Activated CD4-positive, alpha-beta memory T cell treated with anti-CD3 and anti-CD28 coated beads for 36 hours (primary cell): ENCODE data around the gene TDRD1. TPM values are rescaled to one million over a fixed set of nuclear protein-coding genes. Genes with fewer than 3 reads are reported as not detected.

Source experiments
- CTCF ChIA-PET: fragments of 350-600 bp; sonication (Branson Sonifier 250); formaldehyde crosslinking; loops from one replicate; lab custom pipeline; 2021; ENCODE audit warnings: antibody characterized with exemption, inconsistent platforms; lab: Charles Lee
- POLR2A ChIA-PET: fragments of 350-600 bp; sonication (Branson Sonifier 250); formaldehyde crosslinking; loops from one replicate; lab custom pipeline; 2021; ENCODE audit warnings: antibody characterized with exemption; lab: Charles Lee
- DNase-seq: peaks from one replicate; pipeline ENCODE4 v3.0.0-alpha.2; 2020
- H3K27ac Mint-ChIP-seq: one replicate; pipeline ENCODE4 v1.8.0; 2021; ENCODE audit warnings: mixed read lengths
- H3K27me3 Mint-ChIP-seq: one replicate; pipeline ENCODE4 v1.8.0; 2021; ENCODE audit warnings: mixed read lengths
- H3K36me3 Mint-ChIP-seq: one replicate; pipeline ENCODE4 v1.8.0; 2021; ENCODE audit warnings: mixed read lengths
- H3K4me1 Mint-ChIP-seq: one replicate; pipeline ENCODE4 v1.8.0; 2021; ENCODE audit warnings: low read depth, mixed read lengths
- H3K4me3 Mint-ChIP-seq: one replicate; pipeline ENCODE4 v1.8.0; 2021; ENCODE audit warnings: mild to moderate bottlenecking, mixed read lengths
- H3K9me3 Mint-ChIP-seq: one replicate; pipeline ENCODE4 v1.8.0; 2021; ENCODE audit warnings: mixed read lengths
- intact Hi-C: fragments of 100-400 bp; cut with micrococcal nuclease; formaldehyde crosslinking; loops from one replicate; pipeline ENCODE4 v1.15.1; 2023
- total RNA-seq, 2 experiments: library from RNA; stranded (reverse); gene quantifications; one replicate each; pipeline ENCODE4 v1.2.3, GENCODE V29; 2021

TDRD1 gene
- total RNA-seq, 2 experiments from 2014 or later = 0.76 to 0.90 TPM

GRCh38 chr10:114274616-114275453 lies 95.7 kb downstream of the TDRD1 start:
- intact Hi-C loops = no loop called here
- DNase-seq = no peak
- POLR2A ChIA-PET = no interaction called here
- no peaks in the 10 kb centered on the region for H3K9me3 Mint-ChIP-seq
- H3K4me3 Mint-ChIP-seq = no peak overlapping the region
- H3K4me1 Mint-ChIP-seq = no peaks in the 10 kb centered on the region
- H3K27me3 Mint-ChIP-seq = peaks cover 19% of the 10 kb centered on the region
- no peaks in the 10 kb centered on the region for H3K36me3 Mint-ChIP-seq
- no peak overlapping the region for H3K27ac Mint-ChIP-seq
- CTCF ChIA-PET = no interaction called here

GRCh38 chr10:114276066-114276465 lies 96.9 kb downstream of the TDRD1 start:
- H3K9me3 Mint-ChIP-seq = no peaks in the 10 kb centered on the region
- intact Hi-C loops = no loop called here
- CTCF ChIA-PET = no interaction called here
- peaks cover 15% of the 10 kb centered on the region for H3K27me3 Mint-ChIP-seq
- H3K36me3 Mint-ChIP-seq = no peaks in the 10 kb centered on the region
- no peaks in the 10 kb centered on the region for H3K4me1 Mint-ChIP-seq
- POLR2A ChIA-PET = no interaction called here
- H3K27ac Mint-ChIP-seq = no peak overlapping the region
- H3K4me3 Mint-ChIP-seq = no peak overlapping the region
- no peak for DNase-seq

- no peak for DNase-seq
- H3K4me3 Mint-ChIP-seq = no peak overlapping the region
- peaks cover 15% of the 10 kb centered on the region for H3K27me3 Mint-ChIP-seq
- POLR2A ChIA-PET = no interaction called here
- no peaks in the 10 kb centered on the region for H3K4me1 Mint-ChIP-seq
- CTCF ChIA-PET = interaction anchor here (1.2 kb wide), 1 partner anchor 27 kb away, joined by 5 read pairs; no protein-coding TSS in a partner anchor
- intact Hi-C loops = no loop called here
- no peaks in the 10 kb centered on the region for H3K36me3 Mint-ChIP-seq
- no peaks in the 10 kb centered on the region for H3K9me3 Mint-ChIP-seq
- H3K27ac Mint-ChIP-seq = no peak overlapping the region
Measured at GRCh38 chr10:114276671-114277070, 97.5 kb downstream of the TDRD1 start.

GRCh38 chr10:114278140-114278883 lies 99.2 kb downstream of the TDRD1 start:
- no peaks in the 10 kb centered on the region for H3K4me1 Mint-ChIP-seq
- H3K9me3 Mint-ChIP-seq = no peaks in the 10 kb centered on the region
- ChIA-PET POLR2A (no interaction called here), CTCF (no interaction called here)
- no peak overlapping the region for H3K4me3 Mint-ChIP-seq
- no peaks in the 10 kb centered on the region for H3K36me3 Mint-ChIP-seq
- intact Hi-C loops = no loop called here
- no peak for DNase-seq
- peaks cover 11% of the 10 kb centered on the region for H3K27me3 Mint-ChIP-seq
- no peak overlapping the region for H3K27ac Mint-ChIP-seq

GRCh38 chr10:114278884-114279191 lies 99.7 kb downstream of the TDRD1 start:
- Mint-ChIP-seq H3K27me3 (peaks cover 10% of the 10 kb centered on the region), H3K36me3 (no peaks in the 10 kb centered on the region), H3K9me3 (no peaks in the 10 kb centered on the region), H3K27ac (no peak overlapping the region), H3K4me3 (no peak overlapping the region), H3K4me1 (no peaks in the 10 kb centered on the region)
- intact Hi-C loops = no loop called here
- POLR2A ChIA-PET = no interaction called here
- DNase-seq = no peak
- CTCF ChIA-PET = no interaction called here

GRCh38 chr10:114279289-114279688 lies 100.1 kb downstream of the TDRD1 start:
- ChIA-PET CTCF (no interaction called here), POLR2A (no interaction called here)
- intact Hi-C loops = no loop called here
- Mint-ChIP-seq H3K27ac (no peak overlapping the region), H3K9me3 (no peaks in the 10 kb centered on the region), H3K4me1 (no peaks in the 10 kb centered on the region), H3K27me3 (peaks cover 9% of the 10 kb centered on the region), H3K36me3 (no peaks in the 10 kb centered on the region), H3K4me3 (no peak overlapping the region)
- no peak for DNase-seq

GRCh38 chr10:114279901-114280644 lies 100.9 kb downstream of the TDRD1 start:
- ChIA-PET CTCF (no interaction called here), POLR2A (no interaction called here)
- Mint-ChIP-seq H3K27me3 (peaks cover 9% of the 10 kb centered on the region), H3K27ac (no peak overlapping the region), H3K36me3 (no peaks in the 10 kb centered on the region), H3K9me3 (no peaks in the 10 kb centered on the region), H3K4me3 (no peak overlapping the region), H3K4me1 (no peaks in the 10 kb centered on the region)
- no peak for DNase-seq
- intact Hi-C loops = no loop called here

GRCh38 chr10:114281006-114281405 lies 101.9 kb downstream of the TDRD1 start:
- no peaks in the 10 kb centered on the region for H3K36me3 Mint-ChIP-seq
- H3K4me1 Mint-ChIP-seq = no peaks in the 10 kb centered on the region
- intact Hi-C loops = no loop called here
- no peak for DNase-seq
- H3K27me3 Mint-ChIP-seq = peaks cover 9% of the 10 kb centered on the region
- no peak overlapping the region for H3K4me3 Mint-ChIP-seq
- POLR2A ChIA-PET = no interaction called here
- H3K9me3 Mint-ChIP-seq = no peaks in the 10 kb centered on the region
- CTCF ChIA-PET = no interaction called here
- H3K27ac Mint-ChIP-seq = no peak overlapping the region

GRCh38 chr10:114281461-114281860 lies 102.3 kb downstream of the TDRD1 start:
- intact Hi-C loops = no loop called here

More at GRCh38 chr10:114281461-114281860, 102.3 kb downstream of the TDRD1 start:
- no peak for DNase-seq
- POLR2A ChIA-PET = no interaction called here
- CTCF ChIA-PET = no interaction called here
- H3K27me3 Mint-ChIP-seq = peaks cover 9% of the 10 kb centered on the region
- H3K4me3 Mint-ChIP-seq = no peak overlapping the region
- H3K27ac Mint-ChIP-seq = no peak overlapping the region
- H3K4me1 Mint-ChIP-seq = no peaks in the 10 kb centered on the region
- H3K36me3 Mint-ChIP-seq = no peaks in the 10 kb centered on the region
- no peaks in the 10 kb centered on the region for H3K9me3 Mint-ChIP-seq

Other genes with a start within 250 kb of the TDRD1 start
- gene ADRB1, start 135.5 kb upstream of the TDRD1 start, total RNA-seq = not detected
- 10 to 100 TPM; 12.6 to 13.8 TPM for gene CCDC186, start 5.2 kb upstream of the TDRD1 start, total RNA-seq
- under 1 TPM in 1 of 2 experiments, not detected in 1; 0.07 TPM for gene VWA2, start 59.9 kb downstream of the TDRD1 start, total RNA-seq
- 1 to 10 TPM; 1.1 to 1.2 TPM for gene AFAP1L2, start 225.1 kb downstream of the TDRD1 start, total RNA-seq